22Rv1 (cell line): Measurements from ENCODE around the gene ZFHX3.

ENCODE experiments used
- ZFX ChIP-seq: fragments of 450-650 bp; IDR thresholded peaks from 2 replicates; pipeline ENCODE4 v1.6.1; 2017; ENCODE audit warnings: antibody characterized with exemption, borderline replicate concordance
- TF ChIP-seq, protein P1 (sequence below): fragments of 450-650 bp; IDR thresholded peaks from 2 replicates; pipeline ENCODE4 v1.5.1; 2017; ENCODE audit warnings: mild to moderate bottlenecking

DNA sequence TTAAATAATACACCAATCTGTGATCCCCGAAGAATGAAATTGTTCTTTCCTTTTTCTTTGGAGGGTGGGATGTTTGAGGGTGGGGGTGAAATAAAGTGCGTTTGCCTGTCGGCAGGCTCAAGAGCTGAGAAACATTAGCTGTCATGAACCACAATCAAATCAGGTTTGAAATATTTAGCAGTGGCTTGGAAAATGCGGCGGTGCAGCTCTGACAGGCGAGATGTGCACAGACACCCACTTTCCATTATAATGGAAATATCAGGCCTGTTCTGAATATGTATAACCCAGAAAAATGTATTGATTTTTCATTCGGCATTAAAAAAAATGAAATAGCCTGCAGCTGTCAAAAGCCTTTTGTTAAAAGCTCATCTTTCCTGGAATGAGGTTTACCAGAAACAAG lies 212.8 kb downstream of the ZFHX3 start:
- TF ChIP-seq, protein P1, sequence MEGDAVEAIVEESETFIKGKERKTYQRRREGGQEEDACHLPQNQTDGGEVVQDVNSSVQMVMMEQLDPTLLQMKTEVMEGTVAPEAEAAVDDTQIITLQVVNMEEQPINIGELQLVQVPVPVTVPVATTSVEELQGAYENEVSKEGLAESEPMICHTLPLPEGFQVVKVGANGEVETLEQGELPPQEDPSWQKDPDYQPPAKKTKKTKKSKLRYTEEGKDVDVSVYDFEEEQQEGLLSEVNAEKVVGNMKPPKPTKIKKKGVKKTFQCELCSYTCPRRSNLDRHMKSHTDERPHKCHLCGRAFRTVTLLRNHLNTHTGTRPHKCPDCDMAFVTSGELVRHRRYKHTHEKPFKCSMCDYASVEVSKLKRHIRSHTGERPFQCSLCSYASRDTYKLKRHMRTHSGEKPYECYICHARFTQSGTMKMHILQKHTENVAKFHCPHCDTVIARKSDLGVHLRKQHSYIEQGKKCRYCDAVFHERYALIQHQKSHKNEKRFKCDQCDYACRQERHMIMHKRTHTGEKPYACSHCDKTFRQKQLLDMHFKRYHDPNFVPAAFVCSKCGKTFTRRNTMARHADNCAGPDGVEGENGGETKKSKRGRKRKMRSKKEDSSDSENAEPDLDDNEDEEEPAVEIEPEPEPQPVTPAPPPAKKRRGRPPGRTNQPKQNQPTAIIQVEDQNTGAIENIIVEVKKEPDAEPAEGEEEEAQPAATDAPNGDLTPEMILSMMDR: no peak
- no peak for TF ChIP-seq ZFX
